GM12891 (cell line): ENCODE data around the gene MVB12A.

Source experiments
- DNase-seq: peaks from one replicate; pipeline ENCODE4 v3.0.0; 2011; ENCODE audit warnings: low spot score; ENCODE audit not compliant: insufficient read length
- FAIRE-seq: peaks from 2 replicates; lab custom pipeline; 2011; peaks lifted over from hg19 to GRCh38; lab: Jason Lieb, UNC
- PAX5 ChIP-seq: IDR thresholded peaks from 2 replicates; pipeline ENCODE4 v1.6.1; 2011; ENCODE audit warnings: low read length, moderate library complexity, mild to moderate bottlenecking; ENCODE audit not compliant: insufficient read depth, severe bottlenecking
- POLR2A ChIP-seq: IDR thresholded peaks from 2 replicates; pipeline ENCODE4 v1.6.1; 2011; ENCODE audit warnings: low read depth, low read length, control low read depth
- POLR2AphosphoS5 ChIP-seq: IDR thresholded peaks from 2 replicates; pipeline ENCODE4 v1.6.1; 2011; ENCODE audit warnings: low read depth, low read length, control low read depth
- POU2F2 ChIP-seq: IDR thresholded peaks from 2 replicates; pipeline ENCODE4 v1.6.1; 2011; ENCODE audit warnings: low read depth, mild to moderate bottlenecking, control low read depth, low read length, moderate library complexity
- SPI1 ChIP-seq: IDR thresholded peaks from 2 replicates; pipeline ENCODE4 v1.6.1; 2011; ENCODE audit warnings: low read depth, low read length, control low read depth
- TAF1 ChIP-seq: IDR thresholded peaks from 2 replicates; pipeline ENCODE4 v1.6.1; 2011; ENCODE audit warnings: low read depth, low read length, control low read depth

MVB12A gene

GRCh38 chr19:17390665-17391370 is 29.0 kb upstream of the MVB12A start:
- DNase-seq (peak; percentile 95), FAIRE-seq (peak; percentile 98)
- no peak for TF ChIP-seq PAX5
- TF ChIP-seq POU2F2, result peak; percentile 7; the same call in 1 of the 2 replicates
- TF ChIP-seq TAF1, result no peak

DNA sequence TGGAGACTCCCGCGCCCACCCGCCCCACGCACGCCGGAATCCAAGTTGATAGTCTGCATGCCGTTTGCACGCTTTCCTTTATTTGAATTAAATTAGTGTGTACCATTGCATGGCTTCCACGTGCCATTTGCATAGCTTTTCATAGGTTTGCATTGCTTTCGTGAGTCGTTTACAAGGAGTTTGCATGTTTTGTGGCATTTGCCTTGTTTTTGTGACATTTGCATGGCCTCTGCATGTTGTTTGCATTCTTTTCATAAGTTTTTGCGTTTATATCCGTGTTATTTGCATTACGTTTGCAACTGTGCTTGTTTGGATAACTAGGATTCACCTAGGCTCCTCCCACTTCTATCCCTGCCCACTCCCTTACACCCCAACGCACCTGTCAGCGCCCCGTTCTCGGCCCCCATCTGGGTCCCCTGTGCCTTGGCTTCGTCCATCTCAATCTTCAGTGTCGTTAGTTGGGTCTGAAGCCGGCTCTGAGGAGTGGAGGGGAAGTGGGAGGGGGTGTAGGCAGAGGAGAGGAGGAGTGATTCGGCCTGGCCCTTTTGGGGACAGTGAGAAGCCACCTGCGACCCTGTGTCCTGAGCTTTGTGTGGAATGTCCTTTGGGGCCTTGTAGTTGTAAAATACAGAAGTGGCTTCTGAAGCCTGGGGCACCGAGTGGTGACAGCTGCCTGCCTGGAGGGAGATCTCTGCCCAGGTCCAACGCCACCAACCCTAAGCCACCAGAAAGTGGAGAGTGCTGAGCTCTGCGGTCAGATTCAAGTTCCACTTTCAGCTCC is 28.3 kb upstream of the MVB12A start:
- FAIRE-seq (no peak), DNase-seq (no peak)
- TF ChIP-seq POLR2A, result no peak
- peak; percentile 19; the same call in 1 of the 2 replicates for TF ChIP-seq POU2F2
- TF ChIP-seq POLR2AphosphoS5, result peak; percentile 28; the same call in 1 of the 2 replicates
- TF ChIP-seq PAX5, result no peak
- TF ChIP-seq TAF1, result no peak
- peak; percentile 30; the same call in 1 of the 2 replicates for TF ChIP-seq SPI1

DNA sequence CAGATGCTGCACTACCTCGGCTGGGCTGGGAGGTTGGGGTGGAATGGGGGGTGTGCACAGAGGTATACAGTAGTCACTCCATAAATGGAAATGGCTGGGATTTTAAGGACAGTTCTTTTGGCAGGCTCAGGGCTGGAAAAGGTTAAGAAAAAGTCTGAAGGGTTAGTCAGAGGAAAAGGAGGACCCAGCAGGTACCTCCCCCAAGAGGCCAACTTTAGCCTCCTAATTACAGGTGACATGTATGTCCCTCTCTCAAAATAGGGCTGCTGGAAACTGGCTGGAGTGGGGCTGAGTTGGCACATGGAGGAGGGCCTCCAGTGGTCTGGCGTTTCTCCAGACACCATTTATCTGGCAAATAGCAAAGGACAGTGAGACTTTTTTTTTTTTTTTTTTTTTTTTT is 26.8 kb upstream of the MVB12A start:
- no peak for FAIRE-seq
- TF ChIP-seq POLR2AphosphoS5, result no peak
- no peak for TF ChIP-seq PAX5
- no peak for TF ChIP-seq TAF1
- TF ChIP-seq SPI1, result no peak
- no peak for TF ChIP-seq POLR2A
- TF ChIP-seq POU2F2, result no peak
- DNase-seq, result no peak

- no peak for FAIRE-seq
- TF ChIP-seq PAX5, result no peak
- TF ChIP-seq POLR2A, result no peak
- TF ChIP-seq POLR2AphosphoS5, result no peak
- TF ChIP-seq TAF1, result no peak
- TF ChIP-seq SPI1, result no peak
- TF ChIP-seq POU2F2, result no peak
- no peak for DNase-seq
These were observed 25.9 kb upstream of the MVB12A start, which contains the start of gene CCDC194 for GRCh38 chr19:17393914-17394313. Gene CCDC194 (minus strand): TSS chr19:17394196. CDS start chr19:17394158, 38 bp downstream.

DNA sequence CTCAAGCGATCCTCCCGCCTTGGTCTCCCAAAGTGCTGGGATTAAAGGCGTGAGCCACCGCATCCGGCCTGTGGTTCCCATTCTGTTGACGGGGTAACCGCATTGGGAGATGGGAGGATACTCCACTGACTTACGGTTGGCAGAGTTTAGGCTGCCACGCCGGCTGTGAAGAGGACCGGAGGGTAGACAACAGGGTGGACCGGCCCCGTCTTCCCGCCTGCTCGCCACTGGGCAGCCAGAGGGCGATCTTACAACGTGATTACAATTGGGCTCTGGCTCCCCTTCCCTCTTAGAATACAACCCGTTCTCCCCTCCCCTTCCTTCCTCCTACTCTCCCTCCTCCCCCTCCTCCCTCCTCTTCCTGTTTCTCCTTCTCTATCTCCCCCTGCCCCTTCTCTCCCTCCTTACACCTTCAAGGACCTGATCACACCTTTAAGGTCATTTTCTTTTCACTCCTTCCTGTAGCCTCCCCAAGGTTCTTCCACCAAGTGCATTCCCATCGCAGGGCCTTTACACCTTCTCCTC is 24.9 kb upstream of the MVB12A start:
- DNase-seq (no peak), FAIRE-seq (peak; percentile 99)
- TF ChIP-seq POLR2A (no peak), SPI1 (peak; percentile 23; the same call in 1 of the 2 replicates), POU2F2 (no peak), PAX5 (no peak)

- FAIRE-seq (no peak), DNase-seq (no peak)
- no peak for TF ChIP-seq POLR2AphosphoS5
These were observed 20.8 kb upstream of the MVB12A start for GRCh38 chr19:17398902-17399527.

DNA sequence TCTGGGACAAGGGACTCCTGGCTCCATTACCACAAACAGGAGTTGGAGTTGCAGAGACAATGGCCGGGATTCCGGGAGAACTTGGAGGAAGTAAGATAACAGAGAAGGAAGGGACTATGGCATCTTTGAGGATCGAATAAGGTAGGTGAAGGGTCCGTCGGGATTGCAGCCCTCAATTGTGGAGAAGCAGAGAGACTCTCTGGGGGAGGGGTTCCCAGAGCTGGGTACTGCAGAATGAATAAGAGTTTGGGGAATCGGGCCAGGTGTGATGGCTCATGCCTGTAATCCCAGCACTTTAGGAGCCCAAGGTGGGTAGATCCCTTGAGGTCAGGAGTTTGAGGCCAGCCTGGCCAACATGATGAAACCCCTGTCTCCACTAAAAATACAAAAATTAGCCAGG is 18.2 kb upstream of the MVB12A start:
- FAIRE-seq, result no peak
- no peak for DNase-seq
- no peak for TF ChIP-seq POU2F2
- no peak for TF ChIP-seq SPI1
- no peak for TF ChIP-seq TAF1
- TF ChIP-seq POLR2A, result no peak

DNA sequence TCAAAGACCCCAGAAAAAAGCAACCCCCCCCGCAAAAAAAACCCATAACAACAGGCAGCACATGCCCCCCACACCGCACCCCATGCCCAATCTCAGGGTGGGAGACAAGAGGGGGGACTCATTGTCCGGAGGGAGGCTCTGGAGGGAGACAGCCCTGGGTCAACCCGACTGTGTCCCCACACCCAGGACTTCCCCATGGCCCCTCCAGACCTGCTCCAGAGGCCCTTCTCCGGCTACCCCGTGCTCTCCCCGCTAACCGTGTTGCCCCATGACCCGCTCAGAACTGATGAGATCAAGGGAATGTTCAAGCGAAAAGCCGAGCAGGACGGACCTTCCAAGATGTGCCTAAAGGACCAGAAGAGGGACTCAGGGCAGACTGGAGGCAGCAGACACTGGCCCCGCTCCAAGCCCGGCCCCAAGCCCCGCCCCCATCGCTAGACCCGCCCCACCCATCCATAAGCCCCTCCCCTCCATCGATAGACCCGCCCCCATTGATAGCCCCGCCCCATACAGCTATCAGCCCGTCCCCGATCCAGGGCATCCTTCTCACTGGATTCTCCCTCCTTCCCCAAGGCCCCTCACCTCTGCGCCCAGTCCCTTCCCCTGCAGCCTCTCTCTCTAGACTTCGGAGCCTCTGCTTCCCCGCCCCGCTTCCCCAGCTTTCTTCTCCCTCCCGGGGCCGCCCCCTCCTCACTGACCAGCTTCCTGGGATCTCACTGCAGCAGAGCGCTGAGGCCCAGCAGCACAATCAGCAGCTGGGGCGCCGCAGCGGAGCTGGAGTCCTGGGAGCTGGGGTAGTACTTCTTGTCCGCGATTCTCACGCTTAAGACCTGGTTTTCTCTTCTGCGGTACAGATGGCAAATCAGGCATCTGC is 16.6 kb upstream of the MVB12A start:
- DNase-seq (no peak), FAIRE-seq (no peak)
- no peak for TF ChIP-seq TAF1

DNA sequence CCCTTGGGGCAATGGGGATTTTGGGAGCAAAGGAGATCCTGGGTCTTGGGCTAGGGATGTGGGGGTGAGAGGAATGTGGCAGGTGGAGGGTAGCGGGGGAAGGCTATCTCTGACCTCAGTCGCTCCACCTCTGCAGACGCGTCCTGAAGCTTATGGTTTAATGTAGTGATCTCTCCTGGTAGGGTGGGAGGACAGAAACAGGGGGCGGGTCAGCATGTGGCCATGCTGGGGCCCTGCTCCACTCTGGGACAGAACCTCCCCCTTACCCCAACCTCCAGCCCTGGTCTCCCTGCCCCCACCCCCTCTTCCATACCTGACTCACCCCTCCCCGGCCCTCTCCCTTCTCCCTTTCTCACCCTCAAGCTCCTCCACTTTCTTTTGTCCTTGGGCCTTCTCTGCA is 15.8 kb upstream of the MVB12A start:
- FAIRE-seq (no peak), DNase-seq (no peak)
- no peak for TF ChIP-seq POU2F2
- TF ChIP-seq TAF1, result no peak
- TF ChIP-seq PAX5, result no peak
- no peak for TF ChIP-seq POLR2A
- TF ChIP-seq SPI1, result no peak
- no peak for TF ChIP-seq POLR2AphosphoS5
